Anterior cingulate cortex (tissue), 58 donors: ENCODE measurements around the gene KRTCAP3.

Source experiments
- DNase-seq, 58 donors: peaks; one replicate each; lab custom pipeline; 2025; lab: John Stamatoyannopoulos, UW

The KRTCAP3 gene

GRCh38 chr2:27435628-27436027 lies 6.6 kb upstream of the KRTCAP3 start:
- no peak for DNase-seq

- DNase-seq, result no peak
Observed at GRCh38 chr2:27441226-27441926, 805 bp upstream of the KRTCAP3 start.

GRCh38 chr2:27442920-27443282 lies 720 bp downstream of the KRTCAP3 start:
- no peak for DNase-seq

- DNase-seq, result no peak
Observed at GRCh38 chr2:27445155-27445554, 3.0 kb downstream of the KRTCAP3 start.

GRCh38 chr2:27445615-27446014 lies 3.4 kb downstream of the KRTCAP3 start:
- no peak for DNase-seq

GRCh38 chr2:27446057-27446456 lies 3.9 kb downstream of the KRTCAP3 start:
- DNase-seq, result no peak

GRCh38 chr2:27448381-27448780 lies 6.2 kb downstream of the KRTCAP3 start:
- DNase-seq, result no peak

- DNase-seq, result no peak
Observed at GRCh38 chr2:27451095-27451494, 8.9 kb downstream of the KRTCAP3 start.

GRCh38 chr2:27453968-27454367 lies 11.8 kb downstream of the KRTCAP3 start:
- DNase-seq, result no peak

- DNase-seq, result no peak
Observed at GRCh38 chr2:27461118-27461517, 18.9 kb downstream of the KRTCAP3 start.

- DNase-seq, result no peak
Observed at GRCh38 chr2:27464443-27464842, 22.3 kb downstream of the KRTCAP3 start.

GRCh38 chr2:27471961-27472360 lies 29.8 kb downstream of the KRTCAP3 start:
- no peak for DNase-seq

GRCh38 chr2:27485496-27485895 lies 43.3 kb downstream of the KRTCAP3 start:
- peak in 3 of 58 donors; percentile 6 to 27 (median 8) for DNase-seq

- peak in 3 of 58 donors; percentile 33 to 41 (median 37) for DNase-seq
Observed at GRCh38 chr2:27489118-27489497, 46.9 kb downstream of the KRTCAP3 start.

- DNase-seq, result peak; percentile 70 to 100 (median 97)
Observed at GRCh38 chr2:27489498-27490397, 47.6 kb downstream of the KRTCAP3 start, which contains the start of gene IFT172. TSS of gene IFT172 (minus strand) at chr2:27489743. CDS start at chr2:27489653, 90 bp downstream.

- DNase-seq, result no peak
Observed at GRCh38 chr2:27492557-27492956, 50.4 kb downstream of the KRTCAP3 start.

GRCh38 chr2:27493948-27494283 lies 51.7 kb downstream of the KRTCAP3 start:
- peak in 1 of 58 donors; percentile 46 for DNase-seq
